ENCODE measurements around the gene VAMP1. TPM values are rescaled to one million over a fixed set of nuclear protein-coding genes. Genes with fewer than 3 reads are reported as not detected.

The VAMP1 gene
- total RNA-seq, 1 experiment from 2014 or later = 10.3 TPM

- Histone ChIP-seq H4K91ac (ENCODE audit: insufficient read length, low read depth, low read length) (no peak overlapping the region), H3T11ph (ENCODE audit: low read length) (no peak overlapping the region), H3K14ac (ENCODE audit: insufficient read depth, low read length) (no peak overlapping the region), H2BK12ac (ENCODE audit: insufficient read length, low read depth, low read length) (no peak overlapping the region), H4K8ac (replicated peaks; ENCODE audit: insufficient read length, low read depth, low read length) (no peak overlapping the region), H3K9me3 (ENCODE audit: control insufficient read depth, low read depth, low read length) (no peaks in the 10 kb centered on the region), H3K56ac (ENCODE audit: insufficient read length, low read depth, low read length) (no peak overlapping the region), H2AK5ac (ENCODE audit: insufficient read length, low read length) (no peak overlapping the region), H2BK20ac (ENCODE audit: low read depth, low read length, poor library complexity, severe bottlenecking) (no peak overlapping the region), H3K4me2 (ENCODE audit: insufficient read depth, insufficient read length, low read length) (no peak overlapping the region), H4K5ac (ENCODE audit: insufficient read length, low read depth, low read length) (no peak overlapping the region), H3K23me2 (ENCODE audit: insufficient read length, low read depth, low read length, poor library complexity, severe bottlenecking) (peaks cover 6% of the 10 kb centered on the region), H2BK15ac (ENCODE audit: low read depth, low read length) (no peak overlapping the region), H3K27ac (ENCODE audit: insufficient read length, low read depth, low read length) (no peak overlapping the region), H3K79me2 (ENCODE audit: insufficient read depth, low read length) (no peaks in the 10 kb centered on the region; the same call in 1 of the 2 replicates), H3K9ac (ENCODE audit: extremely low read depth, insufficient read length, low read length) (no peak overlapping the region), H3K27me3 (ENCODE audit: insufficient read depth, low read length) (no peaks in the 10 kb centered on the region), H2AFZ (ENCODE audit: low read length) (no peak overlapping the region), H3K18ac (ENCODE audit: insufficient read length, low read depth, low read length) (no peak overlapping the region), H3K4me1 (ENCODE audit: insufficient read depth, low read length) (no peaks in the 10 kb centered on the region), H3K79me1 (ENCODE audit: insufficient read depth, low read depth, low read length, poor library complexity, severe bottlenecking) (no peaks in the 10 kb centered on the region), H2BK5ac (ENCODE audit: insufficient read length, low read length) (no peak overlapping the region), H3K4ac (ENCODE audit: low read depth, low read length) (no peak overlapping the region), H2BK120ac (ENCODE audit: low read depth, low read length, poor library complexity, severe bottlenecking) (no peak overlapping the region), H3K23ac (ENCODE audit: insufficient read length, low read depth, low read length) (no peak overlapping the region), H4K20me1 (ENCODE audit: control insufficient read depth, insufficient read depth, insufficient read length) (no peaks in the 10 kb centered on the region)
- no peak overlapping the region for H3K4me3 Mint-ChIP-seq
- H3K36me3 Mint-ChIP-seq (ENCODE audit: insufficient read depth in 1 of 3, low read depth in 3 of 3) = peaks cover 33 to 62% (median 50%) of the 10 kb centered on the region in 3 experiments
- DNase-seq = no peak
- H3K27ac Mint-ChIP-seq = no peak overlapping the region; a peak in 1 of 7 replicates
- no peaks in the 10 kb centered on the region; a peak in 2 of 5 replicates for H3K9me3 Mint-ChIP-seq
- peaks cover 9% of the 10 kb centered on the region; the same call in 1 of the 2 replicates for H3K27me3 Mint-ChIP-seq (ENCODE audit: low read depth)
- no peak for TF ChIP-seq CTCF (conservative IDR thresholded peaks at IDR 0.05)
- no CpG with 5 or more reads among the region's 5 CpGs for WGBS (ENCODE audit: extremely low coverage, insufficient read length, low lambda C conversion rate)
- H3K4me1 Mint-ChIP-seq = peaks cover 16 to 21% of the 10 kb centered on the region in 2 experiments
Observed at GRCh38 chr12:6466184-6466573, 4.3 kb downstream of the VAMP1 start.

Measured in H9 (cell line).